GM19372 (cell line): ENCODE data around the gene FAM89A.
"Not testable (repeated sequence)": the region's sequence is repeated elsewhere in the genome, so short reads cannot be mapped to it uniquely, and the experiment has no call there.

Source experiments
- ATAC-seq: cut with Tn5 transposase; IDR thresholded peaks from one replicate; pipeline ENCODE4 v1.9.1; 2021; ENCODE audit warnings: mild to moderate bottlenecking, low read depth, moderate library complexity; ENCODE audit not compliant: unreplicated experiment

The FAM89A gene

GRCh38 chr1:231007535-231007934, 32.5 kb downstream of the FAM89A start:
- ATAC-seq: not testable (repeated sequence)

GRCh38 chr1:231001892-231002291, 38.2 kb downstream of the FAM89A start:
- ATAC-seq: no peak

GRCh38 chr1:231000639-231001038, 39.4 kb downstream of the FAM89A start:
- ATAC-seq: no peak

- no peak for ATAC-seq
Measured at GRCh38 chr1:231000201-231000600, 39.9 kb downstream of the FAM89A start.

- no peak for ATAC-seq
Measured at GRCh38 chr1:230994860-230995259, 45.2 kb downstream of the FAM89A start.

GRCh38 chr1:230992100-230992774, 47.8 kb downstream of the FAM89A start:
- no peak for ATAC-seq

- ATAC-seq: no peak
Measured at GRCh38 chr1:230987448-230987847, 52.6 kb downstream of the FAM89A start.

GRCh38 chr1:230986976-230987375, 53.1 kb downstream of the FAM89A start:
- no peak for ATAC-seq

- ATAC-seq: no peak
Measured at GRCh38 chr1:230985711-230986110, 54.3 kb downstream of the FAM89A start.

- ATAC-seq: not testable (repeated sequence)
Measured at GRCh38 chr1:230984622-230985515, 55.2 kb downstream of the FAM89A start.

- no peak for ATAC-seq
Measured at GRCh38 chr1:230983811-230984210, 56.2 kb downstream of the FAM89A start.

- no peak for ATAC-seq
Measured at GRCh38 chr1:230982696-230983095, 57.4 kb downstream of the FAM89A start.

- ATAC-seq: no peak
Measured at GRCh38 chr1:230979952-230980351, 60.1 kb downstream of the FAM89A start.

GRCh38 chr1:230979389-230979716, 60.7 kb downstream of the FAM89A start:
- ATAC-seq: no peak

GRCh38 chr1:230978491-230979388, 61.3 kb downstream of the FAM89A start, which contains the start of the genes ARV1 and TTC13:
ARV1 (plus strand) TSS chr1:230979094; CDS start chr1:230979106, 12 bp downstream.
TTC13 (minus strand) TSS chr1:230978861; CDS start chr1:230978830, 31 bp downstream.
- peak; percentile 90 for ATAC-seq

- peak; percentile 7 for ATAC-seq
Measured at GRCh38 chr1:230977761-230978490, 62.1 kb downstream of the FAM89A start.

GRCh38 chr1:230976825-230977747, 63.0 kb downstream of the FAM89A start:
- no peak for ATAC-seq

- no peak for ATAC-seq
Measured at GRCh38 chr1:230976360-230976759, 63.7 kb downstream of the FAM89A start.

GRCh38 chr1:230975636-230976035, 64.4 kb downstream of the FAM89A start:
- no peak for ATAC-seq
